ENCODE results near the gene TMEM181.

GRCh38 chr6:158653577-158654354, 93.9 kb downstream of the TMEM181 start:
- TF ChIP-seq POLR2AphosphoS5 (IDR thresholded peaks at IDR 0.05; ENCODE audit: low read depth, low read length), result peak; percentile 41; the same call in 1 of the 2 replicates
- no peak for TF ChIP-seq TAF1 (IDR thresholded peaks at IDR 0.05; ENCODE audit: low read depth, low read length)
- peak; percentile 8 for TF ChIP-seq PAX5 (IDR thresholded peaks at IDR 0.05; ENCODE audit: insufficient read depth, low read length, severe bottlenecking)
- TF ChIP-seq POLR2A (IDR thresholded peaks at IDR 0.05; ENCODE audit: low read depth, low read length), result no peak
